ENCODE results near the gene A4GALT.

A4GALT gene

DNA sequence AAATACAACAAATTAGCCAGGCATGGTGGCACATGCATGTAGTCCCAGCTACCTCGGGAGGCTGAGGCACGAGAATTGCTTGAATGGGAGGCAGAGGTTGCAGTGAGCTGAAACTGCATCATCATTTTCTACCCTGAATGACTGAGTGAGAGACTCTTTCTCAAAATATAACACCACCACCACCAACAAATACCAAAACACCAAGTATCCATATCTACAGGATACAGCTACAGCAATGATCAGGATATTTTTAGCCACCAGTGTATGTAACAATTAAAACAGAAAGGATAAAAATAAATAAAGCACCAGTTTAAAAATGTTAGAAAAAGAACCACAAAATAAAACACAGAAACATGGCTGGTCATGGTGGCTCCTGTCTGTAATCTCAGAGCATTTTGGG is 13.2 kb downstream of the A4GALT start:
- in situ Hi-C loops (cut with HindIII; ENCODE audit: low sequenced_read_pairs) = no loop called here

DNA sequence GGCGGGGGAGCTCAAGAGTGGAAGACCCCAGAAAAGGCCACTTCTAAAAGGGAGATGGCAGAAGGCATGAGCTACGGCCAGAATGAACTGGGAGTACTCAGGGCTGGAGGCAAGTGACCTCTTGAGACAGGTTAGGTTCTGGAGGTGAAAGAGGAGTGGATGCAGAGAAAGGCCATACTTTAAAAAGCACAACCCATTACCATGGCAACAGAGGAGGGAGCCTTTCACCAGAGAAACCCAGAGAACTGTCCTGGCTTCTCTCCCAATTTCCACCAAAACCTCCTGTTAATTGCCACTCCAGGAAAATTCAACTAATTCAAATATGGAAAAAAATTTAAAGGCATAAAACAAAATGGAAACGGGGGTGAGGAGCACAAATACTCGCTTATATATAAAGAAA is 15.8 kb downstream of the A4GALT start:
- in situ Hi-C loops (cut with HindIII; ENCODE audit: low sequenced_read_pairs) = no loop called here

DNA sequence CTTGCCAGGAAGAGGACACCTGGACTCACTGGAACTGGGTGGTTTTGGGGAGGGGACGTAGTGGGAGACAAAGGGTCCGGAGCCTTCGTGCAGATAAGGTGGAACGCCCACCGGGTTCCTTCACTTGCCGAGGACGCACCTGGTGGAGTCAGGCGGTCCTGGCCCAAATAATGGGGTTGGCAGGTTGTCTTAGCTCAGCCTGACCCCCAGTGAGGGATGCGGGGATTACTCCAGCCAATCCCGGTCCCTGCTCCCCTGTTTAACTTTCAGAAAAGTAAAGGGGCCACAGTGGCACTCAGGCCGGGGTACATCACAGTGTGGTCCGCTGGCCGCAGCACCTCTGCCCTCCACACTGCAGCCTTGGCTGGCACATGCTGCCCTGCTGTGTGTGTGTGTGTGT is 18.0 kb downstream of the A4GALT start:
- in situ Hi-C loops (cut with HindIII; ENCODE audit: low sequenced_read_pairs) = no loop called here

DNA sequence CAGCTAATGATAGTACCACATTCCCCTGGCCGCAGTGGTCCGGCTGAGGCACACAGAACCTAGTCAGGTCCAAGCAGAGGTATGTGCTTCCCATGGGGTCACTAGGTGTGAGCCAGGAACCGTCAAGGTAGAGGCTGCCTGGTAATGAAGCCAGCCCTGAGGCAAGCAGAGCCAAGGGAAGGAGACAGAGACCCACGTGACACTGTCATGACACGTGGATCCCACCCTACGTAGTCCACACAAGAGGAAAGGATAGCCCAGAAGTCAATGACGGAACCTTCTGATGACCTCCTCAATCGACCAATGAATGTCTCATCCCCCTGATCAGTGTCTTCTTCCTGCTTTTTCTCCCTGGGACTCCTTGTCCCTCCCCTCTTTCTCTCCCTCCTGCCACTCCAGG is 19.0 kb downstream of the A4GALT start:
- in situ Hi-C loops (cut with HindIII; ENCODE audit: low sequenced_read_pairs) = no loop called here

DNA sequence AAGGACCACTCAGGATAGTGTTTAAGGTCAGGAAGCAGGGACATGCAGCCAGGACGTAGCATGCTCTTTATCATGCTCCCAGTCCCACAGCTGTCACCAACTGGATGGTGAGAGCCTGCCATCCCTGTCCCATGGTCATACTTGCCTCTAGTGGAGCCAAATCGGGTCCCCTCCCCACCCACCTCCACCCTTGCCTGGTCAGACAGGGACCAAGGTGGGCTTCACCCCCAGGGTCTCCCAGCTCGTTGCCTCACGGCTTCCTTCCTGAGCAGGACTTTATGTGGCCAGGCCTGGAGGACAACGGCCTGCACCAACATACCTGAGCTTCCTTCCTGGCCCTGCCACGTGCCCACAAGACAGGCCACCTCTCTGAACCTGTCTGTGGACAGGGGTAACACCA is 19.8 kb downstream of the A4GALT start:
- in situ Hi-C loops (cut with HindIII; ENCODE audit: low sequenced_read_pairs) = no loop called here

DNA sequence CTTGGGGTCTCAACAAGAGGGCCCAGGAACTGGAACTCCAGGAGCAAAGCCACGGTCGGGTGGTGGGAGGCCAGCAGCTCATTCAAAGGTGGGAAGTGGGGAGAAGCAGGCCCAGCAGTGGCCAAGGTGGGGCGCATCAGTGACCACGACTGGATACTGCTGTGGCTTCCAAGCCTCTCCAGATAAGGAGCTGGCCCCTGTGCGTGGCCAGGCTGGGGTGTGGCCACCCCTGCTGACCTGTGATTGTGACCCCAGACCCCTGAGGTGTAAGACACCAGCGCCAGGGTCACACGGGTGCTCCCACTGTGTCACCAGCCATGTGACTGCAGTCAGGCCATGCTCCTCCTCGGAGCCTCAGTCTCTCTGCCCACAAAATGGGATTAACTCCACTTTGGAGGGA is 20.3 kb downstream of the A4GALT start:
- in situ Hi-C loops (cut with HindIII; ENCODE audit: low sequenced_read_pairs) = no loop called here

DNA sequence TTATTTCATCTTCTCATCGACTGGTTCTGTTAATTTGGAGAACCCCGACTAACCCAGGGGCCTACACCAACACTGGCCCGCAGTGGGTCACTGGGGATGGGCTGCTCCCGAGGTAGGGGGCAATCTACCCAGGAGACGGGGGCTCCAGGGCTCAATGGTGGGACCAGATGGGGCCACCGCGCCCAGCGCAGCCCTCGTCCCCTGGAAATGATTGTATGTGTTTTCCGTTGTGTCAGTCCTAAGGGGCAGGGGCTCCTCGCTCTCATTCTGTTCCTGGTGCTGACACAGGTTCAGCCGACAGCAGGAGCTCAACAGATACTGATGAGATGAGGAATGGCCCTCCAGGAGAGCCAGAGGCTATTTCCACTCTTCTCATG is 20.7 kb downstream of the A4GALT start:
- in situ Hi-C loops (cut with HindIII; ENCODE audit: low sequenced_read_pairs) = no loop called here

DNA sequence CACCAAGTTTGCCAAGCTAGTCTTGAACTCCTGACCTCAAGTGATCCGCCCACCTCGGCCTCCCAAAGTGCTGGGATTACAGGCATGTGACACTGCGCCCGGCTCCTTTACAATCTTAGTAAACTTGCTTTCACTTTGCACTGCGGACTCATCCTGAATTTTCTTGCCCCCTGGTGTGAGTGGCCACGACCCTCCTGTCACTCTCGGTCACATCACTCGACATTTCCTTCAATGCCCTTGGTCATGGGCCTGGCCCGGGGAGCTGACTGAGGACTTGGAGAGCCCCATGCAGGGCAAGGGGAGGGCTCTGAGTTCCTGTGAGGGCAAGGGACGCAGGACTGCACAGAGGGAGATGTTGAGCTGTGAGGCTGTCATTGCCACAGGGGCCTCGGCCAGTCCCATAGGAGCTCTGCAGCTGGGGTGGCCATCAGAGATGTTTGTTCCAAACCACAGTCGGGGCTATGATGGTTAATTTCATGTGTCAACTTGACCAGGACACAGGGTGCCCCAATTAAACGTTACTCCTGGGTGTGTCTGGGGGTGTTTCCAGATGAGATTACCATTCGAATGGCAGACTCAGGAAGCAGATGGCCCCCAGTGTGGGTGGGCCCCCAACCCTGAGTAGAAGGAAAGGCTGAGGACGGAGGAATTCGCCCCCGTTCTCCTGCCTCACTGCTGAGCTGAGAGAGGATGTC is 21.2 kb downstream of the A4GALT start:
- in situ Hi-C loops (cut with HindIII; ENCODE audit: low sequenced_read_pairs) = no loop called here

DNA sequence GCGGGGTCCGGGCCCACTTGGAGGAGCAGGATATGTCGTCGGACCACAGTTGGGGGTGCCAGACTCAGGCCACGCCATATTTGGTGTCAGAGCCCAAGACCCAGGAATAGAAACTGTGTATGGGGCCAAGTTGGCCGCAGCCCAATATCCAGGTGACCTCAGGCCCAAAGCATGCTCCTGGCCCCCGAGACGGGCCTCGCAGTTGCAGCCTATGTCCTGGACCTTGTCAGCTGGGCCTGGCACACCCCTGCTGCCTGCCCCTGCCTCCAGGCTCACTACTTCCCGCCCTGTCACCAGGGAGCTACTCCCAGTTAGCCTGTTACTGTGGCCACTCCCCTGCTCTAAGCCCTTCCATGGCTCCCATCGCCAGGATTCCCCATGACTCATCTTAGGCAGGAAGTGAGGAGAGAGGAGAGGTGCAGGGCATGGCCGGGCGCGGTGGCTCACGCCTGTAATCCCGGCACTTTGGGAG is 23.1 kb downstream of the A4GALT start:
- in situ Hi-C loops (cut with HindIII; ENCODE audit: low sequenced_read_pairs) = no loop called here

DNA sequence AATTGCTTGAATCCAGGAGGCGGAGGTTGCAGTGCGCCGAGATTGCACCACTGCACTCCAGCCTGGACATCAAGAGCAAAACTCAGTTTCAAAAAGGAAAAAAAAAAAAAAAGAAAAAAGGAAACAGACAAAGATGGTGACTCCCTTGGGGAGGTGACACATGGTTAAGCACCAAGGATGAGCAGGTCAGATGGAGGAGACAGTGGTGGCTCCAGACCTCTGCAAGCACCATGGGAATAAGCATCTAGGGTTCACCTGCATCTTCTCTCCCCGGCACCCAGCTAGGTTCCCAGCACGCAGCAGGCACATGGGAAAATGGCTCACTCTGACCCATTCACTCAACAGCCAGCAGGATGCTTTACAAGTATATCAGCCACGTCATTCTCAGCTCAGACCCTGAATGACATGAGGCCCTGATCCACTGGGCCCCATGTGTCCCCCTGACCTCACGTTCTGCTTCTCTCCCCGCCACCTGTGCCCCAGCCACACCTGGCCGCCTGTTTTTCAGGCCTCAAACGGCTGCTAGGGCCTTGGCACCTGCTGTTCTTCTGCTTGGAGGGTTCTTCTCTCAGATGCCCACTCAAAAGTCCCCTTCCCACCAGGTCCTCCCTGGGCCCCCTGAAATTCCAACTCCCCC is 24.2 kb downstream of the A4GALT start:
- in situ Hi-C loops (cut with HindIII; ENCODE audit: low sequenced_read_pairs) = no loop called here

DNA sequence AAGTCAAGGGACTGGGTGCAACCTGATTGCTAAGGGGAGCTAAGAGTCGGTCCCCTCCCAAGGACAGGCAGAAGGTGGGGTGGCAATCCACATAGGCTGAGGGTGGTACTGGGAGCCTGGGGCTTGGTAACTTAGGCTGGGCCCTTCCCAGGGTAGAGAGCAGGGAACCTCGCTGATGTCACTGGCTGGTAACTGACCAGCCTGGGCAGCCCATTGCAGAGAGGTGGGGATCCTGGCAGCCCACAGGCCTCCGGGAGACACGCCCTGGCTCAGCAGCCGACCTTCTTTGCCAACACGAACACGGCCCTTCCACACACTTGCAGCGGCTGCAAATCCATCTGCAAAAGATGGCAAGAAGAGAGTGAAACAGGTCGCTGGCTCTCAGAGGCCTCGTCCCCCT is 25.4 kb downstream of the A4GALT start:
- in situ Hi-C loops (cut with HindIII; ENCODE audit: low sequenced_read_pairs) = no loop called here

DNA sequence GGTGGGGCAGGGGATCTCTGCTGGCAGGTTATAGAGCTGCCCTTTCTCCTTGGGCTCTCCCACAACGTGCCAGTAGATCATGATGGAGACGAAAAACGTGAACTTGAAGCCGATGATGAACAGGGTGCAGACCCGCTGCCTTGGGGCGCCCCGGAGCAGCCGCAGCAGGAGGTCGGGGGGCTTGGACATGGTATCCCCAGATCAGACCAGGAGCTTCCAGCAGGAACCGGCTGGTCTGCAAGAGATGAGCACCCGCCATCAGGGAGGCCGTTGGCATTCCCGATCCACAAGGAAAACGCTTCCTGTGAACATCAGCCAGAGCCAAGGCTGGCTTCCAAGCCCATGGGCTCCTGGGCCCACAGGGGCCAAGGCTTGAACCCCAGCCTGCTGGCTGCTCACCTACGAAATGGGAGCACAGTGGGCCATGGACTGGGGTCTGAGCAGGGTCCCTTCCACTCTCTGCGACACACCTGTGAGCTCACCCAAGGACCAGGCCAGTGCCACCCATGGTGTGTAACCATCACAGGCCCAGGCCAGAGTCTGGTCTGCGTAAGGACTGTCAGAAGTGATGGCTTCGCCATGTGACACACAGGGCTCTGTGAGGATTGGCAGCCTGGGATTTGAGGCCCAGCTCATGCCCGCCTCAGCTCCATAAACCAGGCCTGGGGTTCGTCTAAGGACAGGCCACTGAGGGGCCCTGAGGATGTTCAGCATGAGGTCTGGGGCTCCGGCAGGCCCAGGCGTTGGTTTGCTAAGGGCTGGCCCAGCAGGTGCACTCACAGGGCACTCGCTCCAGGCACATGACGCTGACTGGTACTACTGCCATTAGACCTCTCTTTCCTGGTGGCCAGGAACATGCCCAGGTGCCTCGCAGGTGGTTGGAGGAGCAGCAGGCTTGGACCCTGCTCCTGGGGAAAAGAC is 26.6 kb downstream of the A4GALT start:
- in situ Hi-C loops (cut with HindIII; ENCODE audit: low sequenced_read_pairs) = no loop called here

DNA sequence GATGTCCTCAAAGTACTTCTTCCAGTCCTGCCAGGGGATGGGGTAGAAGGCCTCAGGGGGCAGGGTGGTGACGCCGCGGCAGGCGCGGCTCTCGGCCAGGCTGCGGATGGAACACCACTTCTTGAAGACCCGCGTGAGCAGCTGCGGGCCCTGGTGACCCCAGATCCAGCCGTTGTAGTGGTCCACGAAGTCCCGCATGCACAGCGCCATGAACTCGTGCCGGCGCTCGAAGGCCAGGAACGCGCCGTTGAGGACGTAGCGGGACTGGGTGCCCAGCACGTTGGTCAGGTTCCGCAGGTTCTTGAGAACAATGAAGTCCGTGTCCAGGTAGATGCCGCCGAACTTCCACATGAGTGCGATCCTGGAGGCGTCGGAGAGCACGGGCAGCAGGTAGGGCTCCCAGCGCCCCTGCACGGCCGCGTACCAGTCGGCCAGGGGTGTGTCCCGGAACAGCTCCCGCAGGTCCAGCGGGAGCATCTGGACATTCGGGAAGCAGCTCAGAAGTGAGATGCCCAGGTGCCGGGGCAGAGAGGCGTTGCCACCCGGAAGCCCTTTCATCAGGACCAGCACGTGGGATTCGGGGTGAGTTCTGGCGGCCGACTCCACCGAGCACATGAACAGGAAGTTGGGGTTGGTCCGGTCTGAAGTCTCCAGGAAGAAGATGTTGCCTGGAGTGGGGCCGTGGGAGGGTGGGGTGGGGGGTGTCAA is 27.5 kb downstream of the A4GALT start:
- in situ Hi-C loops (cut with HindIII; ENCODE audit: low sequenced_read_pairs) = no loop called here

DNA sequence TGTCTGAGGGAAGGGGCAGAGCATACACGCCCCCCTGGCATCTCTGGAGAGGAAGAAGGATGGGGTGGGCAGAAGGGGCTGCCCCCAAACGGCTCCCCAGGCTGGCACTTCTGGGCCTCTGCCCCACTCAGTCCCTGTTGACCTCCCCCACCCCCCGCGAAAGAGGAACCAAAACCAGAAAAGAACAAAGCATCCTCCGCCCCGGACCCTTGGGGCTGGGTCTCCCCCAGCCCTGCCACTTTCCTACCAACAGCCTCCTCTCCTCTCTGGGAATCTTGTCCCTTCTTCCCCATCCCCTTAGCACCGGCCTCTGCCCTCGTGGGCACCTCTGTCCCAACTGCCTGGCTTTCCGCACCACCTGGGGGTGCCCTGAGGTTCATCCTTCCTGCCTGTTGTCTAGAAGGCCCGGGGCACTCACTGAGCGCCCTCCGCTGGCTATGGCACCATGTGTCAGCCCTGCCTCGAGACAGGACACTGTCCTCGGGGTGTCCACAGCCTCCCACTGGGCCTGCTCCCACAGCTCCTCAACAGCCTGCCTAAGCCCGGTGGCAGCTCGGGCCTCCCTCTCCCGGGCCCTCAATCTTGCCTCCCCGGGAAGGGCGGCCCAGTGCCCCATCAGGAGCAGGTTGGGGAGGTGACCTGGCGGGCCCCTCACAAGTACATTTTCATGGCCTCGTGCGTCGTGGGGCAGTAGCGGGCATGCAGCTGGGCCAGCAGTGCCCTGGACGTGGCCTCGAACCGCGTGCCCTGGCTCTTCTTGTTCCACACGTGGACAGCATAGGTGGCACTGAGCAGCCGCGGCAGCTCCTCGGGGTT is 28.2 kb downstream of the A4GALT start:
- in situ Hi-C loops (cut with HindIII; ENCODE audit: low sequenced_read_pairs) = no loop called here

DNA sequence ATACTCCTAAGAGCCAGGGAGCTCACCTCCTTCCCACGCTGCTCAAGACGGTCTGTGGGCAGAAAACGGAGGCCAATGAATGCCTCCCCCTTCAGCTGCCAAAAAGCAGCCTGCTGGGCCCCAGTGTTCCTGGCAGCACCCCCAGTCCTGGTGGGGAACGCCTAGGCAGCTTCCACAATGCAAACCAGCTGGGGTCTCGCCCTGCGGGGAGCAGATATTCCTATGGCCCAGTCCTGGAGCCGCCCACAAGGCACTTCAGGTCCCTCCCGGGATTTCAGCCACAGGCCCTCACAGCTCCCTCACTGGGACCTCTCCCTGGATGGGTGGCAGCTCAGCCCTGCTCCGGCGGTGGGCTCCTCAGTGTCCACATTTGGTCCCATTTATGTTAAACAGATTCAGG is 29.2 kb downstream of the A4GALT start:
- in situ Hi-C loops (cut with HindIII; ENCODE audit: low sequenced_read_pairs) = no loop called here

DNA sequence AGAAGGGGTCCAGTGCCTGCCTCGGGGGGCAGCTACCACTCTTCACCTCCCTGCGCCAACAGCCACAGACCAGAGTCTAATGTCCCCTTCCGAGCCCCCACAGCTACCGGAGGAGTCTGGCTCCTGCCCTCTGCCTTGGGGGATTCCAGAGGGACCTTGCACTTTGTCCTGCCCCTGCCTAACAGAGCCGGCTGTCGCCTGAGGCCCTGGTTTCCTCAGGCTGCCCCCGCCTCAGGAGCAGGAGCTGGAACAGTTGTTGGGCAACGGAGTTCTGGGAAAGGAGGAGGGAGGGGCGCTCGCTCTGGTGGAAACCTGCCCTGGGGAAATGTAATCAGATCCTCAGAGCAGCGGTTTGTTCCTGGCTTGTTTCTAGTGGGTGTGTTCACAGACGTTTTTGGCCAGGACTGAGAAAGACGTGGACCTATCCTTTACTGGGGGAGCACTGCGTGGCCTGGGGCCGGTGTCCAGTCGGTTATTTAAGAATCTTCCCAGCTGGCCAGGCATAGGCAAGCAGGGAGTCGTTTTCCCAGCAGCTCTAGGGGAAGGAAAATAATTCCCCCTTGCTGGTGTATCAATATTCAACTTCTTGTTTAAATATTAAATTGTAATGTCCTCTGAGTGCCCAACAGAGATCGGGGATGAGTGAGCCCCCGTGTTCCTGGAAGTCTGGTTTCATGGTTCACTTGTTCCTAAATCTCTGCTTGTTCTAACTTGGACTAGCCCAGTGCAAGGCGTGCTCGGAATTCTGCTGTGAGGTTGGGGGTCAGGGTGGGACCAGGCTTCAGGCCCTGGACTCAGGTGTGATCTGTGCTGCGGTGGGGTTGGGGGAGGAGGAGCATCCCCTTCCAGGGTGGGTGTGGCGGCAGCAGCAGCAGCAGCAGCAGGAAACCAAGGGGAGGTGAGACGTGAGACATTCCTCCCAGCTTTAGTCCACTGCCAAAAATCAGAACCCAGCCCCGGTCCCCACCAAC is 32.1 kb downstream of the A4GALT start:
- in situ Hi-C loops (cut with HindIII; ENCODE audit: low sequenced_read_pairs) = no loop called here

DNA sequence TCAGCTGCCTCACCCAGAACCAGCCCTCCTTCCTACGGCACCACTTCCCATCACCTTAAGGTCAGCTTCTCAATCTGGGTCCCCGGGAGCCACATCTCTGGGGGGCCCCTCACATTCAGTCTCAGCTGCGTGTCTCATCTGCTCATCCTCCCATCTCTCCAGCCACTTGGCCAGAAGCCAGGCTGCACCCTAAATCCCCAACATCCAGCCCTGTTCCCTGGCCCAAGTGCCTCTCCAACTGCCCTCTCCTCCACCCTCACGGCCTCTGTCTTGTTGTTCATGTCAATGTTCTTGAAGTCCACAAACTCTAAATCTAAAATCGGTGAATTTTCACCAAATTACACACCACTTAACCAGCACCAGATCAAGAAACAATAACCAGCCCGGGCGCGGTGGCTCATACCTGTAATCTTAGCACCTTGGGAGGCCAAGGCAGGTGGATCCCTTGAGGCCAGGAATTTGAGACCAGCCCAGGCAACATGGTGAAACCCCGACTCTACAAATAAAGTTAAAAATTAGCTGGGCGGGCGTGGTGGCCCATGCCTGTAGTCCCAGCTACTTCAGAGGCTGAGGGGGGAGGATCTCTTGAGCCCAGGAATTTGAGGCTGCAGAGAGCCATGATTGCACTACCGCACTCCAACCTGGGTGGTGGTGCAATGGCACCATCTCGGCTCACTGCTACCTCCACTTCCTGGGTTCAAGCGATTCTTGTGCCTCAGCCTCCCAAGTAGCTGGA is 33.7 kb downstream of the A4GALT start:
- in situ Hi-C loops (cut with HindIII; ENCODE audit: low sequenced_read_pairs) = no loop called here

DNA sequence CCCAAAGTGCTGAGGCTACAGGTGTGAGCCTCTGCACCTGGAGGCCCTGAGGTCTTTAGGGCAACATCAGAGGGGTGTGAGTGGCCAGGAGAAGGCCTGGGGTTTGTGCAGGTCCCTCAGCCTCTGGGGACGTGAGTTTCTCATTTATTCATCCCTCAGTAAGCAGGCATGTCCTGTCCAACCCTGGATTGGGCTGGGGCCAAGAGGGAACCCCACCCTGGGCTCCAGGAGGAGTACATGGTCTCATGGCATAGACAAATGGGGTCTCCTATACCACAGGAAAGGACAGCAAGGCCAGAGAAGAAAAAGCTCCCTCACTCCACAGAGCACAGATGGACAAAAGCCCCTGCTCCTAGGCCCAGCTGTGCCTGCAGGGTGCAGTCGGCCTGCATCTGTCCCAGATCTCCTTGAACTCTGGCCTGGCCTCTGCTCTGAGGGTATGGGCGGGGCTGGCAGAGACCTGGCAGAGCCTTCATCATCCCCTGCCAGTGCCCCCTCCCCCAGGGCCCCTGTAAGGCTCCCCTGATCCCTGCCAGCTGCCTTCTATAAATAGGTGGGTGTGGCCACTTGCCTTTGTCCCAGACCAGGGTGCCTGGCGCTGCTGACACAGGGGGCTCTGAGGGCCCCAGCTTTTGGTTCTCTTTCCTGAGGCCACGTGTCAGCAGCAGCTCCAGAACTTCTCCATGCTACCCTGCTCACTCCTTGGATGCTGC is 34.6 kb downstream of the A4GALT start:
- in situ Hi-C loops (cut with HindIII; ENCODE audit: low sequenced_read_pairs) = no loop called here
